Epithelial cell of esophagus (primary cell): Measurements from ENCODE around the gene SIT1.

Experiments used
- DNase-seq: peaks from one replicate; pipeline ENCODE4 v3.0.0; 2010; ENCODE audit warnings: low read depth
- H3K4me3 ChIP-seq: 2 replicates; pipeline ENCODE4 v1.5.1; 2011; ENCODE audit warnings: mild to moderate bottlenecking, low read length, control low read depth
- TF ChIP-seq, protein P1 (sequence below): IDR thresholded peaks from 2 replicates; pipeline ENCODE4 v1.5.1; 2011; ENCODE audit warnings: low read depth, mild to moderate bottlenecking, low read length, control low read depth, inconsistent platforms; ENCODE audit not compliant: insufficient read depth; ENCODE audit errors: missing control alignments

The SIT1 gene

DNA sequence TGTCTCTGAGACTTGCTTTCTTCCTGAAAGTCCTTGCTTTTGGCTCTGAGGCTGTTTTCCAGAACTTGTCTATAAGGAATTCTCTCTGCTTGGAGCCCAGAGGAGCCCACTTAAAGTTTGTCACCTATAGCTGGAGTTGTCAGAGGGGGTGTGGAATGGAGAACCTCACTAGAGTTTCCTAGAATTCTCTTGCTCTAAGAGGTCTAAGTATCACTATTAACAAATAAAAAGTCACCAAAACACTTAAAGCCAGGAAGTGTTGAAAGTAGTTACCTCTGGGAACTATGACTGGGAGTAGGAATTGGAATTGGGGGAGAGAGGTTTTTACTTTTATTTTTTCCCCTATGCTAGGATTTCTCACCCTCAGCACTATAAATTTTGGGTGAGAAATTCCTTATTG, 15.0 kb downstream of the SIT1 start:
- no peak overlapping the region for H3K4me3 ChIP-seq
- TF ChIP-seq, protein P1, sequence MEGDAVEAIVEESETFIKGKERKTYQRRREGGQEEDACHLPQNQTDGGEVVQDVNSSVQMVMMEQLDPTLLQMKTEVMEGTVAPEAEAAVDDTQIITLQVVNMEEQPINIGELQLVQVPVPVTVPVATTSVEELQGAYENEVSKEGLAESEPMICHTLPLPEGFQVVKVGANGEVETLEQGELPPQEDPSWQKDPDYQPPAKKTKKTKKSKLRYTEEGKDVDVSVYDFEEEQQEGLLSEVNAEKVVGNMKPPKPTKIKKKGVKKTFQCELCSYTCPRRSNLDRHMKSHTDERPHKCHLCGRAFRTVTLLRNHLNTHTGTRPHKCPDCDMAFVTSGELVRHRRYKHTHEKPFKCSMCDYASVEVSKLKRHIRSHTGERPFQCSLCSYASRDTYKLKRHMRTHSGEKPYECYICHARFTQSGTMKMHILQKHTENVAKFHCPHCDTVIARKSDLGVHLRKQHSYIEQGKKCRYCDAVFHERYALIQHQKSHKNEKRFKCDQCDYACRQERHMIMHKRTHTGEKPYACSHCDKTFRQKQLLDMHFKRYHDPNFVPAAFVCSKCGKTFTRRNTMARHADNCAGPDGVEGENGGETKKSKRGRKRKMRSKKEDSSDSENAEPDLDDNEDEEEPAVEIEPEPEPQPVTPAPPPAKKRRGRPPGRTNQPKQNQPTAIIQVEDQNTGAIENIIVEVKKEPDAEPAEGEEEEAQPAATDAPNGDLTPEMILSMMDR = no peak
- DNase-seq = no peak

DNA sequence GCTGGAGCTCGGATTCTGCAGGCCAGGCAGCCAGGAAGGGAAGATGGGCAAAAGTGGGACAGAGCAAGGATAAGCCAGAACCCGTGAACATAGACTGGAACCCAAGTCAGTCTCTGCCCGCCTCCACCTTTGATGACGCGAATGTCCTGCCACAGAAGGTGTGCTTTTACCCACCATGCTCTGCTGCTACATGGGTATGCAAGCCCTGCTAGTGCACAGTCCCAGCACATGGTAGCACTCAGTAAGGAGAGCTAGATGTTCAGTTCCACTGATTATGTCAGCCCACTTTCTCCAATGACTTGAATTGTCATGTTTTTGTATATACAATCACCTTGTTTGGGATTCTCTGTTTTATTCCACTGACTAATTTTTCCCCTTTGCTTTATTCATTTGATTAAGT, 21.1 kb downstream of the SIT1 start:
- TF ChIP-seq, protein P1 = no peak
- DNase-seq = no peak
- no peak overlapping the region for H3K4me3 ChIP-seq

DNA sequence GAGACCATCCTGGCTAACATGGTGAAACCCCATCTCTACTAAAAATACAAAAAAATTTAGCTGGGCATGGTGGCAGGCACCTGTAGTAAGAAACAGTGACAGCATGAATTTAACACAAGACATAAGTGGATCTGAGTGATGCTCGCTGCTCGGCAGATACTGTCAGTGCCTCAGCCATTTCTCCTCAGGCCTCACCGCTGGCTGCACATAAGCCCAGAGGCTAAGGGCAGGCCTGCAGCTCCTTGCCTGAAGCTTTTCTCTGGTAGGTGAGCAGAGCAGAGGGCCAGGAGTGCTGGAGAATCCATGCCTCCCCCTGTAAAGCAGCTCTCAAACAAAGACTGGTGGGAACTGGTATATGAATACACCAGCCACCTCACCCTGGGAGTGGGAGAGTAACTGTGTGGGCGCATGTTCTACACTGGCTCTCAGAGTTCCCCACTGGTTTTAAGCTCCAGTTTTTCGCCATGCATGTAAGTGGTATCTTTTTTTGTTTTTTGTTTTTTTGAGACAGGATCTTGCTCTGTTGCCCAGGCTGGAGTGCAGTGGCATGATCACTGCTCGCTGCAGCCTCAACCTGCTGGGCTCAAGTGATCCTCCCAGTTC, 22.2 kb downstream of the SIT1 start:
- H3K4me3 ChIP-seq = no peak overlapping the region
- TF ChIP-seq, protein P1 = no peak
- DNase-seq = no peak

DNA sequence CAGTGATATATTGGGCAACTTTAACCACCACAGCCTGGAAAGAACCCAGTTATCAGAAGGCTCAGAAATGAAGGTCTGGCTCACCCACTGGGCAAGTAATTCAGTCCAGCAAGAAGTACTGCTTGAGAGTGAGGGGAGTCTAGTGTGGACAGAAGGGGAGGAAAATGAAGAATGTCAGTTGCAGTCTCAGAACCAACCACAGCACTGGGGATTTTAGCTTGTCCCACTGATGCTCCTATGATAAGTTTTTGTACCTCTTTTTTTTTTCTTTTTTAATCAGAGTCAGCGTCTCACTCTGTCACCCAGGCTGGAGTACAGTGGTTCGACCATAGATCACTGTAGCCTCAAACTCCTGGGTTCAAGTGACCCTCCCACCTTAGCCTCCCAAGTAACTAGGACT, 23.2 kb downstream of the SIT1 start:
- DNase-seq = no peak
- TF ChIP-seq, protein P1 = no peak
- H3K4me3 ChIP-seq = no peak overlapping the region

DNA sequence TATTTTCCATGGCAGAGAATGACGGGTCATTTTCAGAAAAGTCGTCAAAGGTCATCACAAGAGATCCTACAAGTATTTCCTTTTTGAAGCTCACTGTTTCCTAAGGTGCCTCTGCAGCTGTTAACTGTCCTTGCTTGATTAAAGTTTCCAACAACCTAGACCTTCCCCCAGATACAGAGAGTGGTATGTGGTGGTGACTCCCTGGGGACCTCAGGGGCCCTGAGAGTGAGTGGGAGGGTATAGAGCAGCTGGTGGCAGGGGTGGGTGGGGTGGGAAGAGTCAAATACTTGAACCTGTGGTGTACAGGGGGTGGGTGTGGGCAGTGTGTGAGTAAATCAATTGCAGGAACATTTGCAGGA, 31.0 kb downstream of the SIT1 start:
- DNase-seq = no peak
- TF ChIP-seq, protein P1 = no peak
- no peak overlapping the region for H3K4me3 ChIP-seq

DNA sequence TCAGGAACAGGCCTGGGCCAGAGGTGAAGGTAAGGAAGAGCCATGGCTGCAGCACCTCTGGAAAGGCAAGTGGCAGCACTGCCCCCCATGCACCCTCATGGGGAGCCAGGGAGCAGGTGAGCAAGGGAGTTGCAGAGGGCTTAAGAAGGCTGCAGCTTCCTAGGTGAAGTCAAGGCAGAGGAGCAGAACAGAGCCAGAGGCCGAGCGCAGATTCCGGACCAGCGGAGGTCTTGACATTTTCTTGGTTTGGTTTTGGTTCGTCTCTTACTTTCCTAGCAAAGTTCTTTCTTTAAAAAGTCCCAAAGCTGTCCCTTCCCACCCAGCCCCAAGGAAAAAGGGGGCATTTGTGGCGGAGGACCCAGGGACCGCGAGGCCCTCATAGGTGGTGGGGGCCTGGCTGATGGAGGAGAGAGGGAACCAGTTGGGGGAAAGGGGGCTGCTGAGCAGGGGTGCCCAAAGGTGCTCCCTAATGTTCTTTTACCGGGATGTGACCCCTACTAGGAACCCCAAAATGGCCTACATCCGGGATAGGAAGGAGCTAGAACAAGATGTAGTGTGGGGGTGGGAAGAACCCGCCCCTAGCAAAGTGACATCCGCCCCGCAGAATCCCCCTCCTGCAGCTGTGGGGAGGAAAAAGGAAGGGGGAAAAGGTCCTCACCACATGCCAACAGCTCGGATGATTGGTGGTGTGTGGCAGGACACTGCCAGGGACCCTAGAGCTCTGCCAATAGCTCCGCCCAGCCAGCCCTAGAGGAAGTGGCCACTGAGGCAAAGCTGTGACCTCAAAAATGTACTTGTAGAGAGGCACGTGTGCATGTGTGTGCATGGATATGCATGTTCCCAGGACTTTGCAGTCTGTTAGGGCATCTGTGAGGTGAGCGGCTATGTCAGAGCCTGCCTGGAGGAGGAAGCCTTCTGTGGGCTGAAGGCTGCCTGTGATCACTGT, 31.6 kb downstream of the SIT1 start:
- TF ChIP-seq, protein P1 = no peak
- no peak for DNase-seq
- H3K4me3 ChIP-seq = no peak overlapping the region
